ENCODE measurements around the gene P3H1. TPM values are rescaled to one million over a fixed set of nuclear protein-coding genes. Genes with fewer than 3 reads are reported as not detected.
A peak's percentile ranks its signal among the peaks of the same experiment; 100 is the strongest.

The P3H1 gene
- total and polyA plus RNA-seq, 2 of the 13 experiments (the other 11 are each of a cell fraction or from before 2014, with no cell fraction given): 64.6 to 120 TPM

- TF ChIP-seq ZNF501 (CRISPR knock-in tag; IDR thresholded peaks at IDR 0.05) (peak; percentile 88), HINFP (CRISPR knock-in tag; IDR thresholded peaks at IDR 0.05; ENCODE audit: low read depth) (peak; percentile 46; the same call in 1 of the 2 replicates), ZNF564 (CRISPR knock-in tag; IDR thresholded peaks at IDR 0.05) (peak; percentile 36; the same call in 1 of the 2 replicates), ZNF24 (IDR thresholded peaks at IDR 0.05) (no peak), SYNCRIP (IDR thresholded peaks at IDR 0.05; ENCODE audit: insufficient read depth, low read depth, low read length) (no peak), MLLT10 (CRISPR knock-in tag; IDR thresholded peaks at IDR 0.05) (no peak), ATRX (CRISPR knock-in tag; IDR thresholded peaks at IDR 0.05; ENCODE audit: borderline replicate concordance) (no peak), MIER3 (CRISPR knock-in tag; IDR thresholded peaks at IDR 0.05; ENCODE audit: borderline replicate concordance) (no peak), FOXM1 (CRISPR knock-in tag; IDR thresholded peaks at IDR 0.05) (0 out of 2 replicates have a peak, but pooled peaks have one; percentile 35), ZNF761 (CRISPR knock-in tag; conservative IDR thresholded peaks at IDR 0.05) (no peak), ZNF335 (CRISPR knock-in tag; IDR thresholded peaks at IDR 0.05) (no peak; the same call in 1 of the 2 replicates), ZNF678 (CRISPR knock-in tag; IDR thresholded peaks at IDR 0.05) (peak; percentile 85), ZNF282 (IDR thresholded peaks at IDR 0.05; ENCODE audit: partially characterized antibody) (no peak), ZNF382 (CRISPR knock-in tag; IDR thresholded peaks at IDR 0.05; ENCODE audit: borderline replicate concordance) (no peak), ZNF20 (CRISPR knock-in tag; IDR thresholded peaks at IDR 0.05) (no peak), PHF5A (CRISPR knock-in tag; IDR thresholded peaks at IDR 0.05; ENCODE audit: low read depth, unreplicated experiment) (no peak), ZMAT3 (CRISPR knock-in tag; conservative IDR thresholded peaks at IDR 0.05) (no peak)
- TF ChIP-seq, protein P1, sequence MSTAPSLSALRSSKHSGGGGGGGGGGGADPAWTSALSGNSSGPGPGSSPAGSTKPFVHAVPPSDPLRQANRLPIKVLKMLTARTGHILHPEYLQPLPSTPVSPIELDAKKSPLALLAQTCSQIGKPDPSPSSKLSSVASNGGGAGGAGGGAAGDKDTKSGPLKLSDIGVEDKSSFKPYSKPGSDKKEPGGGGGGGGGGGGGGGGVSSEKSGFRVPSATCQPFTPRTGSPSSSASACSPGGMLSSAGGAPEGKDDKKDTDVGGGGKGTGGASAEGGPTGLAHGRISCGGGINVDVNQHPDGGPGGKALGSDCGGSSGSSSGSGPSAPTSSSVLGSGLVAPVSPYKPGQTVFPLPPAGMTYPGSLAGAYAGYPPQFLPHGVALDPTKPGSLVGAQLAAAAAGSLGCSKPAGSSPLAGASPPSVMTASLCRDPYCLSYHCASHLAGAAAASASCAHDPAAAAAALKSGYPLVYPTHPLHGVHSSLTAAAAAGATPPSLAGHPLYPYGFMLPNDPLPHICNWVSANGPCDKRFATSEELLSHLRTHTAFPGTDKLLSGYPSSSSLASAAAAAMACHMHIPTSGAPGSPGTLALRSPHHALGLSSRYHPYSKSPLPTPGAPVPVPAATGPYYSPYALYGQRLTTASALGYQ (CRISPR knock-in tag; IDR thresholded peaks at IDR 0.05): 0 out of 2 replicates have a peak, but pooled peaks have one; percentile 22
- TF ChIP-seq, protein P2, sequence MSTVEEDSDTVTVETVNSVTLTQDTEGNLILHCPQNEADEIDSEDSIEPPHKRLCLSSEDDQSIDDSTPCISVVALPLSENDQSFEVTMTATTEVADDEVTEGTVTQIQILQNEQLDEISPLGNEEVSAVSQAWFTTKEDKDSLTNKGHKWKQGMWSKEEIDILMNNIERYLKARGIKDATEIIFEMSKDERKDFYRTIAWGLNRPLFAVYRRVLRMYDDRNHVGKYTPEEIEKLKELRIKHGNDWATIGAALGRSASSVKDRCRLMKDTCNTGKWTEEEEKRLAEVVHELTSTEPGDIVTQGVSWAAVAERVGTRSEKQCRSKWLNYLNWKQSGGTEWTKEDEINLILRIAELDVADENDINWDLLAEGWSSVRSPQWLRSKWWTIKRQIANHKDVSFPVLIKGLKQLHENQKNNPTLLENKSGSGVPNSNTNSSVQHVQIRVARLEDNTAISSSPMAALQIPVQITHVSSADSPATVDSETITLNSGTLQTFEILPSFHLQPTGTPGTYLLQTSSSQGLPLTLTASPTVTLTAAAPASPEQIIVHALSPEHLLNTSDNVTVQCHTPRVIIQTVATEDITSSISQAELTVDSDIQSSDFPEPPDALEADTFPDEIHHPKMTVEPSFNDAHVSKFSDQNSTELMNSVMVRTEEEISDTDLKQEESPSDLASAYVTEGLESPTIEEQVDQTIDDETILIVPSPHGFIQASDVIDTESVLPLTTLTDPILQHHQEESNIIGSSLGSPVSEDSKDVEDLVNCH (CRISPR knock-in tag; IDR thresholded peaks at IDR 0.05): 0 out of 2 replicates have a peak, but pooled peaks have one; percentile 6
- TF ChIP-seq, protein P3, sequence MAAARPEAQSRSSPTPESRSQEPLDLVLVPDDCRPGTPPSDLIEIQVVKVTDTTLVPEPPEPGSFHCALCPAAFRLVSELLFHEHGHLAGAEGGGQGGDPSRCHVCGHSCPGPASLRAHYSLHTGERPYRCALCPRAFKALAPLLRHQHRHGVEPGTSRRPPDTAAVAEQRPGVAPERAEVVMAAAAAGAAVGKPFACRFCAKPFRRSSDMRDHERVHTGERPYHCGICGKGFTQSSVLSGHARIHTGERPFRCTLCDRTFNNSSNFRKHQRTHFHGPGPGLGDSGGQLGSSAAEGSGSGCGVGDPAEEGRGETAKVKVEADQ (CRISPR knock-in tag; IDR thresholded peaks at IDR 0.05; ENCODE audit: borderline replicate concordance): 0 out of 2 replicates have a peak, but pooled peaks have one; percentile 8
These were observed at the start of gene P3H1, which contains the start of gene C1orf50 (continued) for GRCh38 chr1:42766741-42767509.

Measured in HepG2 (cell line).